Stomach (tissue), 4 donors: ENCODE results near the gene SH3PXD2A.

Experiments used
- CTCF ChIP-seq, 7 experiments: fragments of 450-650 bp in 4 of 7; fragments of 200-600 bp in 3 of 7; sonication (generic) in 3 of 7; IDR thresholded peaks; one replicate each; pipeline ENCODE4 v1.5.1; 2016 to 2019; ENCODE audit warnings: antibody characterized with exemption in 7 of 7, control low read depth in 2 of 7, mild to moderate bottlenecking in 1 of 7
- EP300 ChIP-seq: sonication (generic); formaldehyde crosslinking; IDR thresholded peaks from one replicate; pipeline ENCODE4 v1.6.1; 2017; ENCODE audit warnings: antibody characterized with exemption
- POLR2A ChIP-seq, 4 donors: fragments of 450-650 bp; IDR thresholded peaks; one replicate each; pipeline ENCODE4 v1.6.1; 2016; ENCODE audit warnings: antibody characterized with exemption in 4 of 4, control low read depth in 2 of 4, mild to moderate bottlenecking in 1 of 4, moderate library complexity in 1 of 4
- POLR2AphosphoS5 ChIP-seq, 3 donors: sonication (generic); formaldehyde crosslinking; IDR thresholded peaks; one replicate each; pipeline ENCODE4 v1.6.1; 2016; ENCODE audit warnings: antibody characterized with exemption in 3 of 3

GRCh38 chr10:103590060-103590459 lies 265.3 kb downstream of the SH3PXD2A start:
- TF ChIP-seq CTCF (IDR thresholded peaks at IDR 0.05): no peak
- TF ChIP-seq POLR2AphosphoS5 (IDR thresholded peaks at IDR 0.05): no peak
- TF ChIP-seq POLR2A (IDR thresholded peaks at IDR 0.05): no peak
- TF ChIP-seq EP300: no peak
